SK-N-MC (cell line): ENCODE results near the gene PLPPR1.

Experiments used
- DNase-seq: peaks from one replicate; pipeline ENCODE4 v3.0.0-alpha.2; 2011; ENCODE audit warnings: low read depth, low spot score
- H3K27ac ChIP-seq: fragments of 200-600 bp; sonication (generic); 2 replicates; pipeline ENCODE4 v1.5.1; 2016; ENCODE audit warnings: mixed run types
- H3K36me3 ChIP-seq: fragments of 200-600 bp; sonication (generic); 2 replicates; pipeline ENCODE4 v1.6.1; 2017; ENCODE audit warnings: antibody characterized with exemption, low read length, mixed read lengths; ENCODE audit not compliant: insufficient read depth
- H3K4me3 ChIP-seq: fragments of 200-600 bp; sonication (generic); 2 replicates; pipeline ENCODE4 v1.5.1; 2016
- H3K9ac ChIP-seq: fragments of 200-600 bp; sonication (generic); 2 replicates; pipeline ENCODE4 v1.8.0; 2017; ENCODE audit warnings: mixed run types, mixed read lengths; ENCODE audit not compliant: insufficient read length
- H3K9me3 ChIP-seq: fragments of 200-600 bp; sonication (generic); 2 replicates; pipeline ENCODE4 v1.6.1; 2017; ENCODE audit warnings: low read depth, mild to moderate bottlenecking, antibody characterized with exemption, low read length, moderate library complexity, mixed read lengths
- EZH2 ChIP-seq: fragments of 200-600 bp; sonication (generic); IDR thresholded peaks from one replicate; pipeline ENCODE4 v1.6.1; 2017; ENCODE audit warnings: antibody characterized with exemption
- FOXP2 ChIP-seq: optimal IDR thresholded peaks from 2 replicates; pipeline ENCODE3; 2011; ENCODE audit warnings: mild to moderate bottlenecking, moderate library complexity; ENCODE audit not compliant: insufficient read depth; ENCODE audit errors: extremely low read length, control extremely low read depth
- POLR2AphosphoS5 ChIP-seq: IDR thresholded peaks from 2 replicates; pipeline ENCODE4 v1.6.1; 2012; ENCODE audit warnings: mild to moderate bottlenecking, low read depth, low read length, borderline replicate concordance

The PLPPR1 gene

GRCh38 chr9:101063192-101063591 lies 34.7 kb downstream of the PLPPR1 start:
- Histone ChIP-seq H3K9me3 (no peaks in the 10 kb centered on the region), H3K36me3 (no peaks in the 10 kb centered on the region), H3K4me3 (no peak overlapping the region), H3K27ac (no peak overlapping the region), H3K9ac (no peak overlapping the region)
- TF ChIP-seq FOXP2: no peak
- no peak for TF ChIP-seq EZH2
- no peak for TF ChIP-seq POLR2AphosphoS5
- no peak for DNase-seq

- H3K36me3 ChIP-seq: no peaks in the 10 kb centered on the region
- DNase-seq: no peak
Measured at GRCh38 chr9:101064206-101064605, 35.7 kb downstream of the PLPPR1 start.

GRCh38 chr9:101065930-101066329 lies 37.4 kb downstream of the PLPPR1 start:
- no peak overlapping the region for H3K4me3 ChIP-seq
- no peak for TF ChIP-seq POLR2AphosphoS5
- no peak for TF ChIP-seq EZH2
- no peak for TF ChIP-seq FOXP2
- no peaks in the 10 kb centered on the region for H3K9me3 ChIP-seq
- no peak overlapping the region for H3K9ac ChIP-seq
- no peaks in the 10 kb centered on the region for H3K36me3 ChIP-seq
- DNase-seq: no peak
- H3K27ac ChIP-seq: no peak overlapping the region

More at GRCh38 chr9:101064206-101064605, 35.7 kb downstream of the PLPPR1 start:
- TF ChIP-seq FOXP2 (no peak), EZH2 (no peak), POLR2AphosphoS5 (no peak)
- no peak overlapping the region for H3K4me3 ChIP-seq
- no peak overlapping the region for H3K27ac ChIP-seq
- H3K9ac ChIP-seq: no peak overlapping the region
- no peaks in the 10 kb centered on the region for H3K9me3 ChIP-seq

- no peak for DNase-seq
- no peaks in the 10 kb centered on the region for H3K9me3 ChIP-seq
- no peak overlapping the region for H3K9ac ChIP-seq
- no peak overlapping the region for H3K4me3 ChIP-seq
- H3K27ac ChIP-seq: no peak overlapping the region
- H3K36me3 ChIP-seq: no peaks in the 10 kb centered on the region
- no peak for TF ChIP-seq EZH2
- no peak for TF ChIP-seq FOXP2
- TF ChIP-seq POLR2AphosphoS5: no peak
Measured at GRCh38 chr9:101068696-101069095, 40.2 kb downstream of the PLPPR1 start.

GRCh38 chr9:101072259-101072658 lies 43.7 kb downstream of the PLPPR1 start:
- TF ChIP-seq POLR2AphosphoS5: no peak
- TF ChIP-seq EZH2: no peak
- TF ChIP-seq FOXP2: no peak
- Histone ChIP-seq H3K9me3 (no peaks in the 10 kb centered on the region), H3K4me3 (no peak overlapping the region), H3K9ac (no peak overlapping the region), H3K36me3 (no peaks in the 10 kb centered on the region), H3K27ac (no peak overlapping the region)
- no peak for DNase-seq

- H3K4me3 ChIP-seq: no peak overlapping the region
- no peaks in the 10 kb centered on the region for H3K36me3 ChIP-seq
- DNase-seq: no peak
- TF ChIP-seq FOXP2 (no peak), POLR2AphosphoS5 (no peak), EZH2 (no peak)
- no peaks in the 10 kb centered on the region for H3K9me3 ChIP-seq
- H3K9ac ChIP-seq: no peak overlapping the region
- H3K27ac ChIP-seq: no peak overlapping the region
Measured at GRCh38 chr9:101073122-101073521, 44.6 kb downstream of the PLPPR1 start.

GRCh38 chr9:101081641-101082040 lies 53.1 kb downstream of the PLPPR1 start:
- H3K9ac ChIP-seq: no peak overlapping the region
- H3K27ac ChIP-seq: no peak overlapping the region
- no peak for DNase-seq
- H3K9me3 ChIP-seq: no peaks in the 10 kb centered on the region
- TF ChIP-seq POLR2AphosphoS5 (no peak), FOXP2 (no peak), EZH2 (no peak)
- H3K36me3 ChIP-seq: no peaks in the 10 kb centered on the region
- H3K4me3 ChIP-seq: no peak overlapping the region

GRCh38 chr9:101083448-101084202 lies 55.1 kb downstream of the PLPPR1 start:
- DNase-seq: no peak
- Histone ChIP-seq H3K9ac (no peak overlapping the region), H3K27ac (no peak overlapping the region), H3K36me3 (no peaks in the 10 kb centered on the region), H3K9me3 (no peaks in the 10 kb centered on the region), H3K4me3 (no peak overlapping the region)
- no peak for TF ChIP-seq FOXP2
- TF ChIP-seq EZH2: no peak
- TF ChIP-seq POLR2AphosphoS5: no peak

- no peaks in the 10 kb centered on the region for H3K36me3 ChIP-seq
- H3K9ac ChIP-seq: no peak overlapping the region
- H3K4me3 ChIP-seq: no peak overlapping the region
- H3K9me3 ChIP-seq: no peaks in the 10 kb centered on the region
- no peak for TF ChIP-seq FOXP2
- no peak for TF ChIP-seq EZH2
- TF ChIP-seq POLR2AphosphoS5: no peak
- H3K27ac ChIP-seq: no peak overlapping the region
- no peak for DNase-seq
Measured at GRCh38 chr9:101087426-101087825, 58.9 kb downstream of the PLPPR1 start.
